NCI-H2171 (cell line): ENCODE measurements around the gene ZFYVE27.

Experiments
- DNase-seq: peaks from one replicate; lab custom pipeline; 2025; lab: John Stamatoyannopoulos, UW

ZFYVE27 gene

GRCh38 chr10:97715259-97715874 is 21.6 kb upstream of the ZFYVE27 start:
- no peak for DNase-seq

- no peak for DNase-seq
Observed at GRCh38 chr10:97717627-97718026, 19.3 kb upstream of the ZFYVE27 start.

GRCh38 chr10:97718178-97718577 is 18.8 kb upstream of the ZFYVE27 start:
- DNase-seq = no peak

- DNase-seq = peak; percentile 40
Observed at GRCh38 chr10:97718659-97719142, 18.2 kb upstream of the ZFYVE27 start.

GRCh38 chr10:97719602-97720001 is 17.3 kb upstream of the ZFYVE27 start:
- DNase-seq = no peak

- no peak for DNase-seq
Observed at GRCh38 chr10:97721871-97722780, 14.8 kb upstream of the ZFYVE27 start.

- no peak for DNase-seq
Observed at GRCh38 chr10:97723001-97723400, 13.9 kb upstream of the ZFYVE27 start.

GRCh38 chr10:97724341-97724941 is 12.5 kb upstream of the ZFYVE27 start:
- no peak for DNase-seq

GRCh38 chr10:97726636-97727178 is 10.2 kb upstream of the ZFYVE27 start:
- DNase-seq = no peak

- no peak for DNase-seq
Observed at GRCh38 chr10:97729014-97729413, 7.9 kb upstream of the ZFYVE27 start.

- peak; percentile 47 for DNase-seq
Observed at GRCh38 chr10:97731346-97732051, 5.4 kb upstream of the ZFYVE27 start.

- no peak for DNase-seq
Observed at GRCh38 chr10:97732052-97732359, 4.9 kb upstream of the ZFYVE27 start.

- DNase-seq = no peak
Observed at GRCh38 chr10:97733256-97733655, 3.7 kb upstream of the ZFYVE27 start.

GRCh38 chr10:97734021-97734420 is 2.9 kb upstream of the ZFYVE27 start:
- no peak for DNase-seq

GRCh38 chr10:97736403-97736901 is 476 bp upstream of the ZFYVE27 start:
- no peak for DNase-seq

GRCh38 chr10:97737770-97738265 is 890 bp downstream of the ZFYVE27 start:
- no peak for DNase-seq

GRCh38 chr10:97738616-97739015 is 1.7 kb downstream of the ZFYVE27 start:
- DNase-seq = no peak

GRCh38 chr10:97740613-97741012 is 3.7 kb downstream of the ZFYVE27 start:
- DNase-seq = no peak

- no peak for DNase-seq
Observed at GRCh38 chr10:97743169-97743943, 6.4 kb downstream of the ZFYVE27 start.

- DNase-seq = no peak
Observed at GRCh38 chr10:97744405-97745035, 7.6 kb downstream of the ZFYVE27 start.
